ENCODE measurements around the gene ATP5F1D.

The ATP5F1D gene

GRCh38 chr19:1283207-1283916, 41.8 kb downstream of the ATP5F1D start:
- DNase-seq (ENCODE audit: low read depth): no peak

- DNase-seq (ENCODE audit: low read depth): no peak
These were observed 42.4 kb downstream of the ATP5F1D start for GRCh38 chr19:1283917-1284292.

GRCh38 chr19:1284293-1284978, 42.9 kb downstream of the ATP5F1D start:
- no peak for DNase-seq (ENCODE audit: low read depth)

- no peak for DNase-seq (ENCODE audit: low read depth)
These were observed 43.6 kb downstream of the ATP5F1D start for GRCh38 chr19:1284979-1285736.

- DNase-seq (ENCODE audit: low read depth): no peak
These were observed 44.3 kb downstream of the ATP5F1D start, which contains the start of gene EFNA2 for GRCh38 chr19:1285737-1286360. EFNA2 (plus strand) TSS chr19:1285873; CDS start chr19:1286169, 296 bp downstream.

- no peak for DNase-seq (ENCODE audit: low read depth)
These were observed 45.2 kb downstream of the ATP5F1D start for GRCh38 chr19:1286487-1287353.

GRCh38 chr19:1287354-1288225, 46.0 kb downstream of the ATP5F1D start:
- no peak for DNase-seq (ENCODE audit: low read depth)

GRCh38 chr19:1288226-1288612, 46.7 kb downstream of the ATP5F1D start:
- no peak for DNase-seq (ENCODE audit: low read depth)

GRCh38 chr19:1288833-1289685, 47.5 kb downstream of the ATP5F1D start:
- no peak for DNase-seq (ENCODE audit: low read depth)

GRCh38 chr19:1289686-1290025, 48.1 kb downstream of the ATP5F1D start:
- no peak for DNase-seq (ENCODE audit: low read depth)

GRCh38 chr19:1290196-1290702, 48.7 kb downstream of the ATP5F1D start:
- DNase-seq (ENCODE audit: low read depth): no peak

- DNase-seq (ENCODE audit: low read depth): no peak
These were observed 49.4 kb downstream of the ATP5F1D start for GRCh38 chr19:1290703-1291651.

GRCh38 chr19:1291761-1292418, 50.3 kb downstream of the ATP5F1D start:
- no peak for DNase-seq (ENCODE audit: low read depth)

- no peak for DNase-seq (ENCODE audit: low read depth)
These were observed 51.0 kb downstream of the ATP5F1D start for GRCh38 chr19:1292419-1293151.

GRCh38 chr19:1293782-1294604, 52.4 kb downstream of the ATP5F1D start:
- DNase-seq (ENCODE audit: low read depth): no peak

Data from activated T-helper 1 cell treated with Interleukin-2 at 50 U/mL for 16 hours (primary cell).